BJ (cell line): ENCODE data around the gene WDR31. TPM values are rescaled to one million over a fixed set of nuclear protein-coding genes. Genes with fewer than 3 reads are reported as not detected.
"Not testable (repeated sequence)": the region's sequence is repeated elsewhere in the genome, so short reads cannot be mapped to it uniquely, and the experiment has no call there.

Experiments used
- CTCF ChIA-PET: fragments of 350-600 bp; formaldehyde crosslinking; extraction: SDS; loops from one replicate; lab custom pipeline; 2021; ENCODE audit warnings: antibody characterized with exemption, inconsistent platforms; lab: Yijun Ruan, JAX
- POLR2A ChIA-PET: fragments of 300-600 bp; sonication (Branson Sonifier 250); formaldehyde crosslinking; extraction: SDS; loops from one replicate; lab custom pipeline; 2021; ENCODE audit warnings: antibody characterized with exemption; lab: Charles Lee
- DNase-seq: peaks from one replicate; pipeline ENCODE4 v3.0.0-alpha.2; 2011; ENCODE audit warnings: low read depth
- H3K27me3 ChIP-seq: 2 replicates; pipeline ENCODE4 v1.6.0; 2011; ENCODE audit warnings: low read length; ENCODE audit not compliant: control insufficient read depth, insufficient read depth
- H3K36me3 ChIP-seq: 2 replicates; pipeline ENCODE4 v1.5.1; 2011; ENCODE audit warnings: low read length; ENCODE audit not compliant: control insufficient read depth, insufficient read depth
- H3K4me3 ChIP-seq: 2 replicates; pipeline ENCODE4 v1.5.1; 2011; ENCODE audit warnings: low read depth, mild to moderate bottlenecking, control low read depth, low read length
- polyA plus RNA-seq: library from polyadenylated mRNA; depleted of rRNA; stranded (reverse); fragments of >200 nt; gene quantifications from 2 replicates; pipeline ENCODE4 v1.2.3, GENCODE V29; 2011
- TF ChIP-seq, protein P1 (sequence below): IDR thresholded peaks from 2 replicates; pipeline ENCODE4 v1.5.1; 2011; ENCODE audit warnings: low read depth, mild to moderate bottlenecking, control low read depth, inconsistent platforms, low read length, moderate library complexity; ENCODE audit not compliant: insufficient read depth

WDR31 gene
- polyA plus RNA-seq, 1 experiment: 1.6 TPM

DNA sequence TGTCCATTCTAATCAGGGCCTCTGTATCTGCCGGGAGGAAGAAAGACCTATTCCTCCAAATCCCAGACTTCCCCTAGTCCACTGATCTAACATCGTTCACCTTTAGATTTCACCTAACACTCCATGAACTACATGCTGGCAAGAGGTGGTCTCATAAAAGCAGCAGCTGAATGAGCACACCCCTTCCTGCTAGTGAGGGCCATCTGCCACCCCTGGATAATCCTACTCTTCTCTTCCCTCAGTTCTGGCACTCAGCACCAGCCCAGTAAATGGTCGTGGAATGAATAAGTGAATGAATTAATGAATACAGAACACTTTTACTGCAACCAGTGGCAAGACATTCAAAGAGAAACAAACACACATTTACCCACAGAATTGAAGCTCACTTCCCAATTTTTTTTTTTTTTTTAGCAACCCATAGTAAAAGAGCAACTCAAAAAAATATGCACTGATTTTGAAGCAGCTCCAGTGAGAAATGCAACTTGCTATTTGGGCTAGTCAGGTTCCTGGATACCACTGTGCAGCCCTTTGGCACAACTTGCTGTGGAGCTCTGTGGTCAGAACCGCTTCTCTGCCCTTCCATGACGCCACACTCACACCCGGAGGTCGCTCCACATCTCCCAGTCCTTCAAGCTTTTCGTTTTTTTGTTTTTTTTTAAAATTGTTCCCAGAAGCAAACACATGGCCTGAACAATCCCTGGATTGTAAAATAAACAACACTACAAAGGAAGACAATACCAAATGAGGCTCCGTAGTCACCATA, 43.1 kb downstream of the WDR31 start:
- no peak for DNase-seq
- Histone ChIP-seq H3K4me3 (no peak overlapping the region), H3K36me3 (peaks cover 2% of the 10 kb centered on the region; the same call in 1 of the 2 replicates), H3K27me3 (peaks cover 1% of the 10 kb centered on the region; the same call in 1 of the 2 replicates)
- CTCF ChIA-PET: interaction anchor here (0.6 to 2.1 kb wide), 4 partner anchors 11 to 460 kb away, joined by 3 to 6 read pairs (median 4); partner anchors contain the start of genes ALAD and CDC26
- POLR2A ChIA-PET: interaction anchor here (0.8 kb wide), 1 partner anchor 39 kb away, joined by 3 read pairs; no protein-coding TSS in a partner anchor
- TF ChIP-seq, protein P1, sequence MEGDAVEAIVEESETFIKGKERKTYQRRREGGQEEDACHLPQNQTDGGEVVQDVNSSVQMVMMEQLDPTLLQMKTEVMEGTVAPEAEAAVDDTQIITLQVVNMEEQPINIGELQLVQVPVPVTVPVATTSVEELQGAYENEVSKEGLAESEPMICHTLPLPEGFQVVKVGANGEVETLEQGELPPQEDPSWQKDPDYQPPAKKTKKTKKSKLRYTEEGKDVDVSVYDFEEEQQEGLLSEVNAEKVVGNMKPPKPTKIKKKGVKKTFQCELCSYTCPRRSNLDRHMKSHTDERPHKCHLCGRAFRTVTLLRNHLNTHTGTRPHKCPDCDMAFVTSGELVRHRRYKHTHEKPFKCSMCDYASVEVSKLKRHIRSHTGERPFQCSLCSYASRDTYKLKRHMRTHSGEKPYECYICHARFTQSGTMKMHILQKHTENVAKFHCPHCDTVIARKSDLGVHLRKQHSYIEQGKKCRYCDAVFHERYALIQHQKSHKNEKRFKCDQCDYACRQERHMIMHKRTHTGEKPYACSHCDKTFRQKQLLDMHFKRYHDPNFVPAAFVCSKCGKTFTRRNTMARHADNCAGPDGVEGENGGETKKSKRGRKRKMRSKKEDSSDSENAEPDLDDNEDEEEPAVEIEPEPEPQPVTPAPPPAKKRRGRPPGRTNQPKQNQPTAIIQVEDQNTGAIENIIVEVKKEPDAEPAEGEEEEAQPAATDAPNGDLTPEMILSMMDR: no peak

DNA sequence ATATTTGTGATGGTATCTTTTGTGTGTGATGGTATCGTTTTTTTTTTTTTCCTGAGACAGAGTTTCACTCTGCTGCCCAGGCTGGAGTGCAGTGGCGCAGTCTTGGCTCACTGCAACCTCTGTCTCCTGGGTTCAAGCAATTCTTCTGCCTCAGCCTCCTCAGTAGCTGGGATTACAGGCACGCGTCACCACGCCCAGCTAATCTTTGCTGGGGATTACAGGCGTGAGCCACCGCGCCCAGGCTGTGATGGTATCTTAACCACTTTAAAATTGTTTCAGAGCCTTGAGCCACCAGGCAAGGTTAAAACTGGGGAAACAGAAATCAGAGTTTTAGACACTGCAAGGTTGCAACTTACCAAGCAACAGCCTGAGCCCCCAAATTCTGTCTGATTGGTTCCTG, 43.8 kb downstream of the WDR31 start:
- not testable (repeated sequence) for DNase-seq, H3K4me3 ChIP-seq, H3K27me3 ChIP-seq, H3K36me3 ChIP-seq
- CTCF ChIA-PET: interaction anchor here (1.0 to 2.1 kb wide), 5 partner anchors 12 to 112 kb away, joined by 3 to 6 read pairs (median 4); partner anchors contain the start of genes ALAD and CDC26
- POLR2A ChIA-PET: interaction anchor here (0.8 kb wide), 1 partner anchor 40 kb away, joined by 3 read pairs; no protein-coding TSS in a partner anchor

DNA sequence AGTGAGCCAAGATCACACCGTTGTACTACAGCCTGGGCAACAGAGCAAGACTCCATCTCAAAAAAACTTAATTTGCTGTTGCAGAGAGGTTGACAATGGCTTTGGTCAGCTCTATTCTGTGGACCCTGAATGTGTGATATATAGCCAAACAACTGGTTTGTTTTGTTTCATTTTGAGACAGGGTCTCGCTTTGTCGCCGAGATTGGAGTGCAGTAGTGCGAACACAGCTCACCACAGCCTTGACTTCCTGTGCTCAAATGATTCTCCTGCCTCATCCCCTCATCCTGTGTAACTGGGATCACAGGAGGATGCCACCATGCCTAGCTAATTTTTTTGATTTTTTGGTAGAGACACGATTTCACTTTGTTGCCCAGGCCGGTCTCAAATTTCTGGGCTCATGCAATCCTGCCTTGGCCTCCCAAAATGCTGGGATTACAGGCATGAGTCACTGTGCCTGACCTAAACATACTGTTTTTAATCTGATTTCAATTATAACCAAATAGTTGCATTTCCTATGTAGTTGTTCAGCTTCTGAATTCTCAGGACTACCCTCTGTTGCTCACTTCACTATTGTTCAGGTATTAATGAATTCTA, 46.7 kb downstream of the WDR31 start:
- H3K27me3 ChIP-seq: no peaks in the 10 kb centered on the region
- H3K4me3 ChIP-seq: no peak overlapping the region
- peaks cover 15% of the 10 kb centered on the region for H3K36me3 ChIP-seq
- DNase-seq: peak; percentile 47
- POLR2A ChIA-PET: no interaction called here
- TF ChIP-seq, protein P1: no peak
- CTCF ChIA-PET: no interaction called here

DNA sequence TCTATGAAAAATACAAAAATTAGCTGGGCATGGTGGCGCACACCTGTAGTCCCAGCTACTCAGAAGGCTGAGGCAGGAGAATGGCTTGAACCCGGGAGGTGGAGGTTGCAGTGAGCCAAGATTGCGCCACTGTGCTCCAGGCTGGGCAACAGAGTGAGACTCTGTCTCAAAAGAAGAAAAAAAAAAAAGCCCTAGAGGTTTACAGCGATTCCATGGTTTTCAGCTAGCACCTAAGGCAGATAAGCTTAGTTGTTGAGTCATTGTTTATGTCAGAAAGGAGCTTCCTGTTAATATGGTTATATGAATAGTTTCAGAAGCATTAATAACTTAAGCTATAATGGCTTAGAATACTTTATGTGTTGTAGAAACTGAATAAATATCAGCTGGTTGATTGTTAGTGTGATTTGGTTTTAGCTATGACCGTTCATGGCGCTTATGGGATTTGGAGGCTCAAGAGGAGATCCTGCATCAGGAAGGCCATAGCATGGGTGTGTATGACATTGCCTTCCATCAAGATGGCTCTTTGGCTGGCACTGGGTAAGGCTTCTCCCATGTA, 49.9 kb downstream of the WDR31 start:
- ChIA-PET CTCF (interaction anchor here (1.1 to 1.3 kb wide), 2 partner anchors 15 to 112 kb away, joined by 3 to 6 read pairs; partner anchors contain the start of genes ALAD, CDC26 and PRPF4), POLR2A (interaction anchor here (0.7 kb wide), 1 partner anchor 69 kb away, joined by 8 read pairs; the partner anchor contains the start of gene FKBP15)
- peaks cover 18% of the 10 kb centered on the region for H3K36me3 ChIP-seq
- H3K27me3 ChIP-seq: no peaks in the 10 kb centered on the region
- no peak overlapping the region for H3K4me3 ChIP-seq
- TF ChIP-seq, protein P1: no peak
- no peak for DNase-seq

DNA sequence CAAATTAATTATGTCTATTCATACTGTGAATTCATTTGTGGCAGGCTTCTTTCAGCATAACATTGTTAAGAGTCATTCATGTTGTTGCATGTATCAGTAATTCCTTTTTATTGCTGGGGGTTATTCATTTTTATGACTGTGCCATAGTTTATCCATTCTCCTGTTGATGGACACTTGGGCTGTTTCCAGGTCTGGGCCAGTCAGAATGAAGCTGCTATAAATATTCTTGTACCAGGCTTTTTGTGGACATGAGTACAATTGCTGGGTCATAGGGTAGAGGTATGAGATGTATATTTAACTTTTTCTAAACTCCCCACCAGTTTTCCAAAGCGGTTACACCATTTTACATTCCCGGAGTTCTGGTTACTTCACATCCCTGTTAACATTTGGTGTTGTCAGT, 51.0 kb downstream of the WDR31 start:
- no peak for DNase-seq
- POLR2A ChIA-PET: no interaction called here
- TF ChIP-seq, protein P1: no peak
- CTCF ChIA-PET: no interaction called here
- Histone ChIP-seq H3K36me3 (peaks cover 18% of the 10 kb centered on the region), H3K4me3 (no peak overlapping the region), H3K27me3 (no peaks in the 10 kb centered on the region)
